CD4-positive, CD25-positive, alpha-beta regulatory T cell (primary cell): Measurements from ENCODE around the gene ESPN. TPM values are rescaled to one million over a fixed set of nuclear protein-coding genes. Genes with fewer than 3 reads are reported as not detected.
A peak's percentile ranks its signal among the peaks of the same experiment; 100 is the strongest.

Experiments used
- ATAC-seq, 2 donors: fragments of 150-1000 bp; cut with Tn5 transposase; one replicate each; pipeline ENCODE4 v1.10.0; 2021; ENCODE audit warnings: low read depth in 2 of 2, moderate number of reproducible peaks in 2 of 2, moderate library complexity in 1 of 2
- DNase-seq, 3 donors: peaks; one replicate each; pipeline versions ENCODE4 v3.0.0 to v3.0.0-alpha.2; 2012 to 2022; ENCODE audit warnings: mixed read lengths in 1 of 3
- H3K27ac ChIP-seq: one replicate; pipeline ENCODE4 v1.7.0; 2013; ENCODE audit warnings: mild to moderate bottlenecking, low read length; ENCODE audit not compliant: insufficient read depth, poor library complexity, severe bottlenecking
- H3K27me3 ChIP-seq: one replicate; pipeline ENCODE4 v1.7.0; 2013; ENCODE audit warnings: low read length; ENCODE audit not compliant: control insufficient read depth, insufficient read depth
- H3K36me3 ChIP-seq: one replicate; pipeline ENCODE4 v1.7.0; 2013; ENCODE audit warnings: mild to moderate bottlenecking, low read length, moderate library complexity; ENCODE audit not compliant: control insufficient read depth, insufficient read depth
- H3K4me1 ChIP-seq: 2 replicates; pipeline ENCODE4 v1.7.0; 2013; ENCODE audit warnings: mild to moderate bottlenecking, low read length; ENCODE audit not compliant: insufficient read depth, control insufficient read depth, poor library complexity, severe bottlenecking
- H3K4me3 ChIP-seq: one replicate; pipeline ENCODE4 v1.7.0; 2013; ENCODE audit warnings: low read depth, mild to moderate bottlenecking, low read length, moderate library complexity
- H3K9me3 ChIP-seq, 2 experiments: 1 replicate in 1 of 2; 2 replicates in 1 of 2; pipeline ENCODE4 v1.7.0; 2013; ENCODE audit warnings: low read length in 2 of 2, mild to moderate bottlenecking in 1 of 2, moderate library complexity in 1 of 2; ENCODE audit not compliant: control insufficient read depth in 2 of 2
- H3K27ac Mint-ChIP-seq, 3 donors: one replicate each; pipeline ENCODE4 v1.8.0; 2020 to 2022; ENCODE audit warnings: mild to moderate bottlenecking in 3 of 3, mixed read lengths in 3 of 3, moderate library complexity in 2 of 3
- H3K27me3 Mint-ChIP-seq: one replicate; pipeline ENCODE4 v1.8.0; 2022; ENCODE audit warnings: mild to moderate bottlenecking, mixed read lengths
- H3K36me3 Mint-ChIP-seq: one replicate; pipeline ENCODE4 v1.8.0; 2020; ENCODE audit warnings: mixed read lengths
- H3K4me1 Mint-ChIP-seq, 4 donors: one replicate each; pipeline ENCODE4 v1.8.0; 2020 to 2022; ENCODE audit warnings: mixed read lengths in 4 of 4, mild to moderate bottlenecking in 1 of 4
- H3K4me3 Mint-ChIP-seq, 4 donors: one replicate each; pipeline ENCODE4 v1.8.0; 2020 to 2022; ENCODE audit warnings: mild to moderate bottlenecking in 4 of 4, mixed read lengths in 4 of 4, moderate library complexity in 3 of 4
- H3K9me3 Mint-ChIP-seq, 7 donors: one replicate each; pipeline ENCODE4 v1.8.0; 2020 to 2022; ENCODE audit warnings: mixed read lengths in 7 of 7, mild to moderate bottlenecking in 3 of 7, moderate library complexity in 2 of 7
- polyA plus RNA-seq, 4 donors: library from polyadenylated mRNA; unstranded; fragments of 300-500 nt; fragmentation: Illumina TruSeq; gene quantifications; one replicate each; pipeline ENCODE4 v1.2.3, GENCODE V29; 2021
- total RNA-seq: library from RNA; stranded (reverse); gene quantifications from one replicate; pipeline ENCODE4 v1.2.3, GENCODE V29; 2022

The ESPN gene
- total and polyA plus RNA-seq, 5 donors from 2014 or later = 0.22 to 3.7 (median 0.23) TPM

DNA sequence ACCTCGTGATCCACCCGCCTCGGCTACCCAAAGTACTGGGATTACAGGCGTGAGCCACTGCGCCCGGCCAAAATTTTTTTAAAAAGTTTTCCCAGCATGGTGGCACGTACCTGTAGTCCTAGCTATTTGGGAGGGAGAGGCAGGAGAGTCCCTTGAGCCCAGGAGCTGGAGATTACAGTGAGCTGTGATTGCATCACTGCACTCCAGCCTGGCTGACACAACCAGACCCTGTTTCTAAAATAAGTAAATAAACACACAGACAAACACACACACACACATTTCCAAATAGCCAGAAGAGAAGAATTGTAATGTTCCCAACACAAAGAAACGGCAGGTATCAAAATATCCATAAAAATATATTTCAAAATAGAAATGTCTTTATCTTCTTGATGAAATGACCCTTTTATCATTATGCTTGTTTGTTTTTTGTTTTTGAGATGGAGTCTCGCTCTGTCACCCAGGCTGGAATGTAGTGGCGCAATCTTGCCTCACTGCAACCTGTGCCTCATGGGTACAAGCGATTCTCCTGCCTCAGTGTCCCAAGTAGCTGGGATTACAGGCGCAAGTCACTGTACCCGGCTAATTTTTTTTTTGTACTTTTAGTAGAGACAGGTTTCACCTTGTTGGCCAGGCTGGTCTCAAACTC, 14.2 kb upstream of the ESPN start:
- peaks cover 15% of the 10 kb centered on the region for H3K27me3 ChIP-seq
- Mint-ChIP-seq H3K9me3 (peaks cover 0 to 3% (median 0%) of the 10 kb centered on the region in 7 donors), H3K36me3 (no peaks in the 10 kb centered on the region), H3K27me3 (peaks cover 55% of the 10 kb centered on the region), H3K27ac (no peak overlapping the region), H3K4me3 (no peak overlapping the region), H3K4me1 (peaks cover 0 to 7% (median 3%) of the 10 kb centered on the region in 4 donors)
- H3K4me1 ChIP-seq = peaks cover 3% of the 10 kb centered on the region
- H3K9me3 ChIP-seq = no peaks in the 10 kb centered on the region
- H3K36me3 ChIP-seq = no peaks in the 10 kb centered on the region
- no peak for DNase-seq
- H3K4me3 ChIP-seq = no peak overlapping the region
- no peak overlapping the region for H3K27ac ChIP-seq
- no peak for ATAC-seq

- H3K4me3 ChIP-seq = no peak overlapping the region
- H3K9me3 ChIP-seq = no peaks in the 10 kb centered on the region
- no peaks in the 10 kb centered on the region for H3K36me3 ChIP-seq
- no peak for ATAC-seq
- H3K27ac ChIP-seq = no peak overlapping the region
- H3K4me1 Mint-ChIP-seq = peaks cover 0 to 7% (median 3%) of the 10 kb centered on the region in 4 donors
- H3K4me1 ChIP-seq = peaks cover 3% of the 10 kb centered on the region
- peaks cover 0 to 3% (median 0%) of the 10 kb centered on the region in 7 donors for H3K9me3 Mint-ChIP-seq
- H3K4me3 Mint-ChIP-seq = no peak overlapping the region
- H3K36me3 Mint-ChIP-seq = no peaks in the 10 kb centered on the region
- no peak for DNase-seq
- H3K27me3 ChIP-seq = peaks cover 29% of the 10 kb centered on the region
- H3K27ac Mint-ChIP-seq = no peak overlapping the region
- H3K27me3 Mint-ChIP-seq = peaks cover 65% of the 10 kb centered on the region
These were observed 11.7 kb upstream of the ESPN start for GRCh38 chr1:6412896-6413295.

GRCh38 chr1:6414443-6414844, 10.1 kb upstream of the ESPN start:
- ATAC-seq (peak; percentile 56 to 73), DNase-seq (peak in 2 of 3 donors; percentile 24 to 54)
- peaks cover 0 to 7% (median 4%) of the 10 kb centered on the region in 4 donors for H3K4me1 Mint-ChIP-seq
- H3K27ac Mint-ChIP-seq = no peak overlapping the region
- Histone ChIP-seq H3K9me3 (no peaks in the 10 kb centered on the region), H3K36me3 (no peaks in the 10 kb centered on the region), H3K4me3 (no peak overlapping the region), H3K4me1 (peaks cover 9% of the 10 kb centered on the region), H3K27ac (no peak overlapping the region), H3K27me3 (peaks cover 33% of the 10 kb centered on the region)
- H3K9me3 Mint-ChIP-seq = peaks cover 0 to 3% (median 0%) of the 10 kb centered on the region in 7 donors
- H3K4me3 Mint-ChIP-seq = peak overlapping the region in 1 of 4 donors; percentile 33
- H3K36me3 Mint-ChIP-seq = no peaks in the 10 kb centered on the region
- H3K27me3 Mint-ChIP-seq = peaks cover 65% of the 10 kb centered on the region

DNA sequence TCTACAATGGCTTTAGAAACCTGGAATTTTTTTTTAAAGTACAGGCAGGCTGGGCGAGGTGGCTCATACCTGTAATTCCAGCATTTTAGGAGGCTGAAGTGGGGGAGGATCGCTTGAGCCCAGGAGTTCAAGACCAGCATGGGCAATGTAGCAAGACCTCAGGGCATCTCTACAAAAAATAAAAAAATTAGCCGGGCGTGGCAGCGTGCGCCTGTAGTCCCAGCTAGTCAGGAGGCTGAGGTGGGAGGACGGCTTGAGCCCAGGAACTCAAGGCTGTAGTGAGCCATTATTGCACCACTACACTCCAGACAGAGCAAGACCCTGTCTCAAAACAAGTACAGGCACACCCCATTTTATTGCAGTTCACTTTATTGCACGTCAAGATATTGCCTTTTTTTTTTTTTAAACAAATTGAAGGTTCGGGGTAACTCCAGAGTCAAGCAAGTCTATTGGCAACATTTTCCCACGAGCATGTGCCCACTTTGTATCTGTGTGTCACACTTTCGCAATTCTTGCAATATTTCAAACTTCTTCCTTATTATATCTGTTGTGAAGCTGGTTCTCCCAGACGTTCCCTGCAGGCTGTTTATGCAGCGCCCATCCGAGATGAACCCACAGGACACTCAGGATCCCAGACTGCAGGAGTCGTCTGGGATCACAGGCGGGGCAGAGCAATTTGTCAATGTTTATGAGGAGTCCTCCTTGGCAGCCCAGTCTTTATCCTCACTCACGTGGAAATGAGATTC, 9.5 kb upstream of the ESPN start:
- Histone ChIP-seq H3K4me3 (no peak overlapping the region), H3K27ac (no peak overlapping the region), H3K4me1 (peaks cover 15% of the 10 kb centered on the region), H3K9me3 (no peaks in the 10 kb centered on the region), H3K36me3 (no peaks in the 10 kb centered on the region), H3K27me3 (peaks cover 33% of the 10 kb centered on the region)
- Mint-ChIP-seq H3K27me3 (peaks cover 65% of the 10 kb centered on the region), H3K9me3 (peaks cover 0 to 3% (median 0%) of the 10 kb centered on the region in 7 donors), H3K27ac (no peak overlapping the region), H3K4me1 (peaks cover 0 to 7% (median 4%) of the 10 kb centered on the region in 4 donors), H3K36me3 (no peaks in the 10 kb centered on the region), H3K4me3 (no peak overlapping the region)
- no peak for ATAC-seq
- DNase-seq = no peak

- peak overlapping the region in 1 of 4 donors; percentile 50 for H3K4me3 Mint-ChIP-seq
- H3K27me3 Mint-ChIP-seq = peaks cover 69% of the 10 kb centered on the region
- peaks cover 34% of the 10 kb centered on the region for H3K27me3 ChIP-seq
- no peak overlapping the region for H3K27ac ChIP-seq
- no peak for DNase-seq
- no peak overlapping the region for H3K4me3 ChIP-seq
- no peak for ATAC-seq
- H3K9me3 Mint-ChIP-seq = peaks cover 0 to 3% (median 0%) of the 10 kb centered on the region in 7 donors
- peaks cover 24% of the 10 kb centered on the region for H3K4me1 ChIP-seq
- no peak overlapping the region for H3K27ac Mint-ChIP-seq
- peaks cover 0 to 12% (median 4%) of the 10 kb centered on the region in 4 donors for H3K4me1 Mint-ChIP-seq
- no peaks in the 10 kb centered on the region for H3K36me3 ChIP-seq
- H3K9me3 ChIP-seq = no peaks in the 10 kb centered on the region
- no peaks in the 10 kb centered on the region for H3K36me3 Mint-ChIP-seq
These were observed 8.3 kb upstream of the ESPN start for GRCh38 chr1:6416295-6416656.

GRCh38 chr1:6416906-6417305, 7.7 kb upstream of the ESPN start:
- H3K9me3 Mint-ChIP-seq = peaks cover 0 to 3% (median 0%) of the 10 kb centered on the region in 7 donors
- peaks cover 36% of the 10 kb centered on the region for H3K27me3 ChIP-seq
- H3K9me3 ChIP-seq = no peaks in the 10 kb centered on the region
- peaks cover 71% of the 10 kb centered on the region for H3K27me3 Mint-ChIP-seq
- H3K27ac ChIP-seq = no peak overlapping the region
- peaks cover 0 to 12% (median 4%) of the 10 kb centered on the region in 4 donors for H3K4me1 Mint-ChIP-seq
- peaks cover 24% of the 10 kb centered on the region for H3K4me1 ChIP-seq
- no peak overlapping the region for H3K4me3 Mint-ChIP-seq
- no peak overlapping the region for H3K4me3 ChIP-seq
- H3K27ac Mint-ChIP-seq = no peak overlapping the region
- H3K36me3 ChIP-seq = no peaks in the 10 kb centered on the region
- DNase-seq = no peak
- no peaks in the 10 kb centered on the region for H3K36me3 Mint-ChIP-seq
- no peak for ATAC-seq

- peaks cover 77% of the 10 kb centered on the region for H3K27me3 Mint-ChIP-seq
- H3K27ac Mint-ChIP-seq = no peak overlapping the region
- H3K36me3 Mint-ChIP-seq = no peaks in the 10 kb centered on the region
- ATAC-seq (no peak), DNase-seq (no peak)
- Histone ChIP-seq H3K27me3 (peaks cover 30% of the 10 kb centered on the region), H3K27ac (no peak overlapping the region), H3K9me3 (no peaks in the 10 kb centered on the region), H3K4me3 (no peak overlapping the region), H3K36me3 (no peaks in the 10 kb centered on the region), H3K4me1 (peaks cover 24% of the 10 kb centered on the region)
- H3K4me1 Mint-ChIP-seq = peaks cover 0 to 12% (median 4%) of the 10 kb centered on the region in 4 donors
- H3K9me3 Mint-ChIP-seq = peaks cover 0 to 3% (median 0%) of the 10 kb centered on the region in 7 donors
- H3K4me3 Mint-ChIP-seq = no peak overlapping the region
These were observed 6.5 kb upstream of the ESPN start for GRCh38 chr1:6417961-6418667.
